GM18517 (cell line): ENCODE data around the gene KLF13.

Experiments
- ATAC-seq: cut with Tn5 transposase; IDR thresholded peaks from one replicate; pipeline ENCODE4 v1.9.1; 2021; ENCODE audit warnings: mild to moderate bottlenecking, moderate library complexity; ENCODE audit not compliant: unreplicated experiment

KLF13 gene

GRCh38 chr15:31330836-31331235 is 4.2 kb downstream of the KLF13 start:
- no peak for ATAC-seq

DNA sequence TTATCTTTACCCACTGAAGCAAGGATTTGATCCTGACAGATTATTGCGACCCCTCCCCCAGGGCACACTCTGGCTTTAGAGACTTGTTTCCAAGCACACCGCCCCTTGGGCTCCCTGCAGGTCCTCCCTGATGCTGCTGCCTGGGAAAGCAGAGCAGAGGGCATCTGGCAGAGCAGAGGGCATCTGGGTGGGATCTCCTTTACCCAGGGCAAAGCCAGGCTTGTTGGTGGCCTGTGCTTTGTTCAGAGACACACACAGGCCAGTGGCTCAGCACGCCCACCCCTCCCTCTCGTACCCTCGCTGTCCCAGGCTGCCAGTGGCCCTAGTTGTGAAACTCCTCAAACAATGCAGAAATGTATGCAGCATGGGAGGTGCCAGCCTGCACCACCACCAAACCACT is 4.8 kb downstream of the KLF13 start:
- ATAC-seq: no peak

DNA sequence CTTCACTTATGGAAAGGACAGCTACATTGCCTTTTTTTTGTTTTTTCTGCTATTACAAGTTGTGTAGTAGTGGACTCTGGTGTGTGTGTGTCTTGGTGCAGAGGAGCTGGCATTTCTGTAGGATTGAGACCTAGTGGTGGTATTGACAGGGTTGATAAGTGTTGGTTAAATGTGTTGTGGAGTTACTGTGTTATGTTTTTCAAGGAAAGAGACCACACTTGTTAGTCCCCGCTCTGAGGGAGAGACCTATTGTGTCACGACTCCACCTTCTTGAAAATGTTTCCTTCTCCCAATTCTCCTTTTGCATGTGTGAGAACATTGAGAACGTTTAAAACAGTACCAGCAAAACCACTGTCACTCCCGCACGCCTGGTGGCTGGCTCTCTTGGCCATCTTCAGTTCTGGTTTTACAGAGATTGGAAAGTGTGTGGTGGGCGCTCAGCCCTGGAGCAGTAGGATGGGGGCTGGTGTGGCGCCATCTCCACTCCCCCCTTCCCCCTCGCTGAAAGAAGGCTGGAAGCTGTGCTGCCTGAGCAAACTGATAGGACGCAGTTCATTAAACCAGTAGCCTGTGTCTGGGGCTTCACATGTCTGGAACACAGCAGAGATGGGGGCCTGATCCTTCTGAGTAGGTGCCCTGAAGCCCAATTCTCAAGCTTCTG is 5.5 kb downstream of the KLF13 start:
- no peak for ATAC-seq

DNA sequence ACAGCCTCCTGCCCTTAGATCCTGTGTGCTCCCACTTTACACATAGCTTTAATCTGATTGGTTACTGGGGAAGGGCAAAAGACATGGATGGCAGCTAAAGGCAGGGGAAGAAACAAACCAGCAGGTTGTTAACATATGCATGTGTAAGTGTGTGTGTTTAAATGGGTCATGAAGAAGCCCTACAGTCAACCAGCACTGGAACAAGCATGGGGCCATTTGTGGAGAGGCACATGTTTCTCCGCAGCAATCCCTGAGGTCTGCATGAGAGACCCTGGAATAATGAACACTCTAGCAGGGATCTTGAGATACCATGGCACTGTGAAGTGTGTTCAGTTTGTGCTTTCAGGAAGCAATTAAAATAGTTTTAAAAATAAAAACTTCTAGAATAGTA is 6.0 kb downstream of the KLF13 start:
- ATAC-seq: no peak

DNA sequence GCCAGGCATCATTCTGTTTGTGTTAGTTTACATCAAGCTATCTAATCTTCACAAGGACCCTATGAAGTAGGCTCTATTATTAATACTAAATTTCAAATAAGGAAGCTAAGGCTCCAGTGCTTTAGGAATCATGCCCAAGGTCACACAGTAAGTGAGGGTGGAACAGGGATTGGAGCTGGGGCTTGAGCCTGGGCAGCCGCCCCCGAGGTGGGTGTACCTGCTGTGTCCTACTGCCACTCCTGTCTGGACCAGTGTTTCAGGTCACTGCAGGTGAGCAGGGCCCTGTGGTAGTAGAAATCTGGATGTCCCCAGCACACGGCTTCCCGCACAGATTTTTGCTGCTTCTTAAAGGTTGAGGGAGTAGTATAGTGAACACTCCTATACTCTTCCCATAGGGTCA is 6.5 kb downstream of the KLF13 start:
- ATAC-seq: no peak

- ATAC-seq: no peak
Measured at GRCh38 chr15:31333820-31334219, 7.2 kb downstream of the KLF13 start.

DNA sequence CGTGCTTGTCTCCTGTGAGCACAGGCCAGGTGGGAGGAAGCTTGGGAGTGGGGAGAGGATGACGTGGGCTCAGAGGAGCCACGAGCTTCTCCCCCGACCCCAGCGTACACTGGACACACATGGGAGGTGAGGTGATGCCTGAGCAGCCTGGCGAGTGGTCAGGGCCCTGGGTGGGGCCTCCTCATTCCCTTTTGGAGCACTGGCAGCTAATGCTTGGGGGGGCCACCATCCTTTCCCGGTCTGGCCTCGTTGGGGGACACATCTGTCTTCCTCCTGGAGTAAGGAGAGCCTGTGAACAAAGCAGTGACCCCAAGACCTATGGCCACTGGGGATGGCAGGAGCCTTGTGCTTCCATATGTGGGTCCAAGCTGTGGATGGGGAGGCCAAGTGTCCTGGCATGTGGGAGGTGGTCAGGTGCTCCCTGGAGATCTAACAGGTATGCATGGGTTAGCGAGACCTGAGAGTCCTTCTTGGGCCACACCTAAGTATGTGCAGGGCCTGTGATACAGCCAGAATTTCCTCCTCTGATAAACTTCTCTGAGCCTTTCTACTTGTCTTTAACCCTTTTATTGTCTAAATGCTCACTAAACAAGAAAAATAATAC is 9.5 kb downstream of the KLF13 start:
- ATAC-seq: no peak

DNA sequence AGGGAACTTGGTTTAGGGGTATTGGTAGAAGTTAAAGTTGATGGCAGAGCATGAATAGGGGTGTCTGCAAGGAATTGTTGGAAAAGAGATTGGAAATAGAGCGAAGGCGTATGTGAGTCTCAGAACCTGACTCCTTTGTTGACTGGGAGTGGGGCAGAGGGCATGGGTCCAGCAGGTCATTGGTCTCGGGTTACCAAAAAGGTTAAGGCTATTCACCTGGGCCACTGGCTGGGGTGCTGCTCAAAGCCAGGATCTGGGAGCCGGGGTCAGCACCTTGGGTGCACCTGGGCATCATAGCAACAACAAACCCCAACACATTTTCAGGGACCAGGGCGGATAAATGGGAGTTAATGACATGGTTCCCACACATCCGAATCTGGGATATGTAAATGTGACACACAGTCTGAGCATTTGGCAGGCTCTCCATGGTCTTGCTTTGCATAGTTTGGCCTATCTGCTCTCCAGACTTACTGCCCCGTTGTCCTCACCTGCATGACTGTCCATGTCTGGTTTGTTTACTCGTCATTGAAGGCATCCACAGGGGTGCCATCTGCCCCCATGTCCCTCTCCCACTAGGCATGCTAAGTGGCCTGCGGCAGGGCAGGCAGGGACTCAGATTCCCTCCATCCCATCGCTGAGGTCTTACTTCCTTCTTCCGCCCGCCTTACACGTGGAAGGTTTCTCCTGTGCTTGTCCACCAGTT is 10.1 kb downstream of the KLF13 start:
- no peak for ATAC-seq

DNA sequence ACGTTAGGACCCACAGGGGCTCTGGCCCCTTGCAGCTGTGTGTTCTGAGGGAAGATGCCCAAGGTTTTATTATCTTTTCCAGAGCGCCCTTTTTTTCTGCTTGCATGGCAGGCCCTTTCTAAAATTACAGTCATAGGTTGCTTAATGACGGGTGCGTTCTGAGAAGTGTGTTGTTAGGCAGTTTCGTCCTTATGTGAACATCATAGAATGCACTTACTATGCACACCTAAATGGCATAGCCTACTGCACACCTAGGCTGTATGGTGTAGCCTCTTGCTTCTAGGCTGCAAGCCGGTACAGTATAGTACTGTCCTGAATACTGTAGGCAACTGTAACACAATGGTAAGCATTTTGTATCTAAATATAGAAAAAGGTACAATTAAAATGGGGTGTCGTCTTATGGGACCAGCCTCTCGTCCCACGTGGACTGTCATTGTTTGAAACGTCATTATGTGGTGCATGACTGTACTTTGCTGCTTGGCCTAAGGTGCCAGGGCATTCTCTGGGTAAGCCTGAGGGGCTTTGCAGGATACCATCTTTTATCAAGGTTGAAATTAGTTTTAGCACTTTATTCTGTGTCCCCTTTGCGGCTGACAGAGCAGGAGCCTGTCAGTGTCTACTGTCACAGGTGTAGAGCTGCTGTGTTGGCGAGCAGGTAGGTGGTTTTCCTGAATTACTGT is 10.9 kb downstream of the KLF13 start:
- ATAC-seq: no peak

GRCh38 chr15:31338318-31338878 is 11.8 kb downstream of the KLF13 start:
- peak; percentile 52 for ATAC-seq

GRCh38 chr15:31338879-31339557 is 12.4 kb downstream of the KLF13 start:
- ATAC-seq: peak; percentile 37

DNA sequence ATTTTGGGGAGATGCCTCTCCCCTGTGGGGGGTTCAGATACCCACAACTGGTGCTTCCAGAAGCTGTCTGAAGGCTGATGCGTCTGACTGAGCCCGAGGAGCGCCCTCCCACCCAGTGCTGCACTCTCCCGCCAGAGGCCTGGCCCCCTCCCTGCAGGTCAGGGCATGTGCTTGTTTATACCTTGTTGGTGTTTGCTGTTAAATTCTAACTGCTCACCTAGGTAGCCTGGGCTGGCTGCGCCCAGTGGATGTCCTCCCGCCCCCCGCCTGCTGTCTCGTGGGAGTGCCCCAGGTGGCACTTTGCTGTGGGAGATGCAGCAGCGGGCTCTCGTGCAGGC is 12.9 kb downstream of the KLF13 start:
- no peak for ATAC-seq

- ATAC-seq: no peak
Measured at GRCh38 chr15:31340047-31340446, 13.4 kb downstream of the KLF13 start.

DNA sequence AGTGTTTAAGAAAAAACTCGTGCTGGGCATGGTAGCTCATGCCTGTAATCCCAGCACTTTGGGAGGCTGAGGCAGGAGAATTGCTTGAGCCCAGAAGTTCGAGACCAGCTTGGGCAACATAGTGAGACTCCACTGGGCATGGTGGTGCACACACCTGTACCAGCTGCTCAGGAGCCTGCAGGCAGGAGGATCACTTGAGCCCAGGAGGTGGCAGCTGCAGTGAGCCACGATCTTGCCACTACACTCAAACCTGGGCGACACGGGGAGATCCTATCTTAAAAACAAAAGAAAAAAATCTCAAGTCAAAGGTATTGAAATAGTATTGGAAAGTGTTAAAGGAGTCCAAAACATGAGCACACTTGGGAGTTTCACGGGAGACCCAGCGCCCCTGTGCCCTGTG is 14.0 kb downstream of the KLF13 start:
- no peak for ATAC-seq

- ATAC-seq: no peak
Measured at GRCh38 chr15:31341071-31341470, 14.4 kb downstream of the KLF13 start.

DNA sequence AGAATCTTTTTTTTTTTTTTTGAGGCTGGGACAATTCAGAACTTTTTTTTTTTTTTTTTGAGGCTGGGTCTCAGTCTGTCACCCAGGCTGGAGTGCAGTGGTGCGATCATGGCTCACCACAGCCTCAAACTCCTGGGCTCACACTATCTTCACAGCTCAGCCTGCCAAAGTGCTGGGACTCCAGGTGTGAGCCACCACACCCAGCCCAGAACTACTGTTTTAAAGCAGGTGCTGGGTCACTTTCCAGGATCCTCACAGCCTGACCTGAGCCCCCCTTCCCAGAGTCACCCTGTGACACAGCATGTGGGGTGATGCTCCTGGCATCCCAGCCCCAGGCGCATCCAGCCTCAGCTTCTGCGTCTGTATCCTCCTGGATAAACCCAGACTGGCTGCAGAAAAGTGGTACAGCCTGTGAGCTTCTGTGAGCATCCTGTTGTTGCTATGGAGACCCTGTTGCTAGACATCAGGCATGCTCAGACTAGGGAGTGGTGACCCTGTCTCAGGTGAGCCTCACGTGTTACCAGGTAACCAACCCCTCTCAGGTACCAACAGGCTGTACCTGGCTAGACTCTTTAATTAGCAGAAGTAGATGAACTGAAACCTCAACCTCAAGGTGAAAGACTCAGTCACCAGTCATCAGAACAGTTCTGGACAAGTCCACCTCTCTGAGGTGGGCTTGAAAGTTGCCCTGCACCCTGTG is 15.0 kb downstream of the KLF13 start:
- no peak for ATAC-seq

DNA sequence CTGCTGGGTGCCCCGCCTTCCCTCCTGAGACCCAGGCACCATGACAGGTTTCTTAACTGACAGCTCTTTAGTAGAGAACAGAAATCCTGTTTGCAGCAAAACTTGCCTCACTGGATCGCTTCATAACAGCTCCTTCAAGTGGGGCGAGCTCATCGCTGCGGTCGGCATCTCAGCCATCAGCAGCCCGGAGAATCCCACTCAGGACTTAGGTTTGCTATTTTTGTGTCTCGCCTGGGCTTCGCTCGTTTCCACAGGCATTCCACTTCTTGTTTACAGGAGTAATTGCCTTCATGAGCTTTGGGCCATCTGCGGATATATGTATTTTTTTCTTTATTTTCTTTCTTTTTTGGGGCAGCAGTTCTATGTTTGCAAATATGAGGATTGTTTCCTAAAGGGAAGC is 15.7 kb downstream of the KLF13 start:
- no peak for ATAC-seq

DNA sequence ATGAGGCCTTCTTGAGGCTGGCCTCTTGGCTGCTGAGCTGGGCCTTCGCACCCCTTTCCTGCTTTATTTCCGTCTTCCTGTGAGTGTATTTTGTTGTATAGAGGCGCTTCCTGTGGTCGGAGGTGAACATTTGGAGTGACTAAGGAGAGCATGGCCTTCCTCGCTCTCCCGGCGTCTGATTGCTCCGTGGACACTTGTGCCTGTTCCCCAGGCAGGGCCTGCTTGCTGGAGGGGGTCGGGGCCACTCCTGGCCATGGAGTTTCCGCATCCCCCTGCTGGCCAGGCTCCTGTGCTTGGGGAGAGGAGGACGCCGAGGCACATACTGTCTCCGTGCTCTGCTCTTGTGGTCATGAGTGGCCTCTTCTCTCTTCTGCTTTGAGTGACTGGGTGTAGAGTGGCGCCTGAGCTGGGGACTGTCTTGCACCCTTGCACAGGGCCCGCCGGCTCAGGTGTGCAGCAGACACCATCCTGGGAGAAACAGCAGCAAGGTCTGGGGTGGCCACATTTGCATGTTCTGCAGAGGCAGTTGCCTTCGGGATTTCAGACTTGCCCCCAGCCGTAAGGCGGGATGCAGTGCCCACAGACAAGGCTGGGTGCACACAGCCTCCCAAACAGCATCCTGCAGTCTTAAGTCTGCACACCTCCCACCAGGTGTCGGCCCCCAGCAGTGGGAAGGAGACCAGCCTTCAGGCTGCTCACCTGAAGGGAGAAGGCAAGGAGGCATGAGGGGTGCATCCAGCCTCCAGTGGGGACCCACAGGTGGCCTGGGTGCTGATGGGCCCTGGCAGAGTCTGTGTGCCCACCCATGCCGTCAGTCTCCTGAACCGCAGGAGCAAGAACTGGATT is 16.4 kb downstream of the KLF13 start:
- no peak for ATAC-seq

DNA sequence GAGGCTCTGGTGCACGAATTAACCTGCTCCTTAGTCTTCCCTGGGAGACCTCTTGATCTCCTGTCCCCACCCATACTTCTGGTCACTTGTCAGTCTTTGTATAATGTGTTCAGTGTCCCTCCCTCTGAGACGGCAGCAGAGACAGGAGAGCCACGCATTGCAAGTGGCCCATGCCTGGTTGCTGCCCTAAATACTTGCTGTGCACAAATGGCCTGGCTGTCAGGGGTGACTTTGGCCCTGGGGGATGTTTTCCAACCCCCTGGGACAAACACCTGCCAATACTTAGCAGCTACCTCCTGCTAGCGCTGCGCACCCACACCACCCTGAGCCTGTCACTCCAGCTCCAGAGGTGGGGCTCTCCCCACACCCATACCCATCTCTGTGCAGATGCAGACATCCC is 17.2 kb downstream of the KLF13 start:
- no peak for ATAC-seq

GRCh38 chr15:31344266-31344665 is 17.6 kb downstream of the KLF13 start:
- no peak for ATAC-seq
